Mucosa of stomach (tissue), 1 donor: ENCODE data around the gene CEP112.

Source experiments
- H3K27me3 ChIP-seq: one replicate; pipeline ENCODE4 v1.7.0; 2013; ENCODE audit warnings: mild to moderate bottlenecking, low read length; ENCODE audit not compliant: control insufficient read depth, insufficient read depth
- H3K36me3 ChIP-seq: one replicate; pipeline ENCODE4 v1.7.0; 2013; ENCODE audit warnings: low read length; ENCODE audit not compliant: control insufficient read depth, insufficient read depth
- H3K4me1 ChIP-seq: one replicate; pipeline ENCODE4 v1.7.0; 2013; ENCODE audit warnings: mild to moderate bottlenecking, low read length; ENCODE audit not compliant: control insufficient read depth, insufficient read depth
- H3K4me3 ChIP-seq: one replicate; pipeline ENCODE4 v1.7.0; 2013; ENCODE audit warnings: low read length
- H3K9ac ChIP-seq: one replicate; pipeline ENCODE4 v1.7.0; 2013; ENCODE audit warnings: mild to moderate bottlenecking, low read length, moderate library complexity
- H3K9me3 ChIP-seq: one replicate; pipeline ENCODE4 v1.7.0; 2013; ENCODE audit warnings: mild to moderate bottlenecking, low read length, moderate library complexity; ENCODE audit not compliant: control insufficient read depth
- donor health status: Pancreatic carcinoma.

The CEP112 gene

DNA sequence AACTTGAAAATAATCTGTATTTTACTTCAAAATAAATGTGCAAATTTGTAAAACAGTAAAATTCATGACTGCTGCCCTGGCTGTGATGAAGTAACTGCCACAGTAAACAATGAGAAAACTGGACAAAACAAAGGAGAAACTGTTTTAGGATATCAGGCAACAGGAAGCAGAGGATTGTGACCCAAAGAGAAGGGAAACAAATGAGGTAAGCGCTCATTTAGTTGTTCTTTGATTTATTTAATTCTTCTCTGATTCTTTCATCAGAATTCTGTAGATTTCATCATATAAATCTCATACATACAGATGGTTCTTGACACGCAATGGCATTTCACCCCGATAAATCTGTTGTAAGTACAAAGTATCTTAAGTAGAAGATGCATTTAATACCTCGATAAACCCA is 432.4 kb downstream of the CEP112 start:
- no peaks in the 10 kb centered on the region for H3K27me3 ChIP-seq
- no peaks in the 10 kb centered on the region for H3K4me1 ChIP-seq

GRCh38 chr17:65756760-65757159 is 435.2 kb downstream of the CEP112 start:
- H3K9ac ChIP-seq: no peak overlapping the region
- H3K9me3 ChIP-seq: no peaks in the 10 kb centered on the region
- no peak overlapping the region for H3K4me3 ChIP-seq
- no peaks in the 10 kb centered on the region for H3K36me3 ChIP-seq
- H3K4me1 ChIP-seq: peaks cover 7% of the 10 kb centered on the region
- H3K27me3 ChIP-seq: no peaks in the 10 kb centered on the region

More for the DNA sequence above, 432.4 kb downstream of the CEP112 start:
- no peaks in the 10 kb centered on the region for H3K9me3 ChIP-seq
- no peak overlapping the region for H3K4me3 ChIP-seq
- H3K36me3 ChIP-seq: no peaks in the 10 kb centered on the region
- H3K9ac ChIP-seq: no peak overlapping the region

- H3K27me3 ChIP-seq: no peaks in the 10 kb centered on the region
- no peak overlapping the region for H3K4me3 ChIP-seq
- no peak overlapping the region for H3K9ac ChIP-seq
- no peaks in the 10 kb centered on the region for H3K9me3 ChIP-seq
- H3K36me3 ChIP-seq: no peaks in the 10 kb centered on the region
- peaks cover 13% of the 10 kb centered on the region for H3K4me1 ChIP-seq
Measured at GRCh38 chr17:65755799-65756198, 436.1 kb downstream of the CEP112 start.

DNA sequence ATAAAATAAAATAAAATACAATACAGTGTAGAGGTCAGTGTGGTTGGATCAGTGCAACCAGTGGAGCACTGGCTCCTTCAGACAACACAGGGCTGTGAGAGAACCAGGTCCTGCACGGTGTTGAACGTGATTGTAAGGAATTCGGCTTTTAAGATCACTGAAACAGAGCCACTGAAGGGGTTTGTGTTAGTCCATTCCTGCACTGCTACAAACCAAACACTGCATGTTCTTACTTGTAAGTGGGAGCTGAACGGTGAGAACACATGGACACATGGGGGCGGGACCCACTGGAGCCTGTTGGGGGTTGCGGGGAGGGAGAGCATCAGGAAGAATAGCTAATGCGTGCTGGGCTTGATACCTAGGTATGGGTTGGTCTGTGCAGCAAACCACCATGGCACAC is 437.3 kb downstream of the CEP112 start:
- Histone ChIP-seq H3K9me3 (no peaks in the 10 kb centered on the region), H3K27me3 (no peaks in the 10 kb centered on the region), H3K4me3 (no peak overlapping the region), H3K36me3 (no peaks in the 10 kb centered on the region), H3K9ac (no peak overlapping the region), H3K4me1 (peaks cover 20% of the 10 kb centered on the region)

GRCh38 chr17:65754081-65754480 is 437.9 kb downstream of the CEP112 start:
- Histone ChIP-seq H3K4me1 (peaks cover 20% of the 10 kb centered on the region), H3K4me3 (no peak overlapping the region), H3K9me3 (no peaks in the 10 kb centered on the region), H3K27me3 (no peaks in the 10 kb centered on the region), H3K9ac (no peak overlapping the region), H3K36me3 (no peaks in the 10 kb centered on the region)

DNA sequence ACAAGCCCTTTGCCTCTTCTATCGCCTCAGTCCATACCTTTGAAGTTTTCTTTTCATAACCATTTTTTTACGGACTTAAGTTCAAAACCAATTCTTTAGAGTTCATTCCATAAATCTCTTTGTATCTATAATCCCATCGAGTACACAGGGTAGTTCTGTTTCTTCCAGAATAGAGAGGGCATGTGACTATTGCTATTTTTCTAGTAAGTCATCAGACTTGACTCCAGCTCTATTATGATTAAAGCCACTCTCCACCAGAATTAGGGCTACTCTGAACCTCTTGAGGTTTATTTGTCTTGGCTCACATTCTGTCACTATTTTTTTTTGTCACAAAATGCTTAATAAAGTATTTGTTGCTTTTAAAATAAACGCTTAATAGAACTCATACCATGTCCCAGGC is 438.6 kb downstream of the CEP112 start:
- H3K9me3 ChIP-seq: no peaks in the 10 kb centered on the region
- H3K27me3 ChIP-seq: no peaks in the 10 kb centered on the region
- H3K4me1 ChIP-seq: peaks cover 20% of the 10 kb centered on the region
- H3K36me3 ChIP-seq: no peaks in the 10 kb centered on the region
- H3K4me3 ChIP-seq: no peak overlapping the region
- no peak overlapping the region for H3K9ac ChIP-seq

- no peaks in the 10 kb centered on the region for H3K9me3 ChIP-seq
- no peak overlapping the region for H3K9ac ChIP-seq
- no peaks in the 10 kb centered on the region for H3K36me3 ChIP-seq
- H3K4me1 ChIP-seq: peaks cover 20% of the 10 kb centered on the region
- H3K4me3 ChIP-seq: no peak overlapping the region
- H3K27me3 ChIP-seq: no peaks in the 10 kb centered on the region
Measured at GRCh38 chr17:65751263-65751662, 440.7 kb downstream of the CEP112 start.

DNA sequence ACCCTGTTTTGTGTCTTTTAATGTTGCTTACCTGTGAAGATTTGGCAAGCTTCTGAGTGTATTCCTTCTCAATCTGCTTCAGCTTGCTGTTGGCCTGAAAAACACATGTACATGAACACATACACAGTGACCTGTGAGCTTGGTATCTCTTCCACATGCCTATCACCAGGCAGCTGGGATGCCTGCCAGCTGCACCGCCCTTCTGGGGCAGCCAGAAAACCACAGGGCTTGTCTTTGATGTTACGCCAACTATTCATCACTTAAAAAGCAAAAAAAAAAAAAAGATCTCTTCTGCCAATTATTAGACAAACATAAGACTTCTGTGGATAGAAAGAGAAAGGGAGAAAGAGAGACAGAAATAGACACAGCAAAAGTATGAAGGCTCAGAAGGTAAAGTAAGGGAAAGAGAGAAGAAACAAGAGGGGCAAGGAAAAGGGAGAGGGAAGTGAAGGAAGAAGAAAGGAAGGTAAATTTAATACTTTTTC is 441.3 kb downstream of the CEP112 start:
- peaks cover 20% of the 10 kb centered on the region for H3K4me1 ChIP-seq
- H3K4me3 ChIP-seq: no peak overlapping the region
- H3K9ac ChIP-seq: no peak overlapping the region
- H3K36me3 ChIP-seq: no peaks in the 10 kb centered on the region
- H3K27me3 ChIP-seq: no peaks in the 10 kb centered on the region
- H3K9me3 ChIP-seq: no peaks in the 10 kb centered on the region

GRCh38 chr17:65750166-65750565 is 441.8 kb downstream of the CEP112 start:
- no peak overlapping the region for H3K9ac ChIP-seq
- no peaks in the 10 kb centered on the region for H3K27me3 ChIP-seq
- no peaks in the 10 kb centered on the region for H3K9me3 ChIP-seq
- peaks cover 20% of the 10 kb centered on the region for H3K4me1 ChIP-seq
- H3K36me3 ChIP-seq: no peaks in the 10 kb centered on the region
- H3K4me3 ChIP-seq: no peak overlapping the region

- H3K36me3 ChIP-seq: no peaks in the 10 kb centered on the region
Measured at GRCh38 chr17:65749479-65749878, 442.5 kb downstream of the CEP112 start.

GRCh38 chr17:65745241-65745640 is 446.7 kb downstream of the CEP112 start:
- no peaks in the 10 kb centered on the region for H3K36me3 ChIP-seq
- H3K9ac ChIP-seq: no peak overlapping the region
- no peaks in the 10 kb centered on the region for H3K9me3 ChIP-seq
- H3K27me3 ChIP-seq: no peaks in the 10 kb centered on the region
- H3K4me1 ChIP-seq: peaks cover under 1% of the 10 kb centered on the region
- no peak overlapping the region for H3K4me3 ChIP-seq

More at GRCh38 chr17:65749479-65749878, 442.5 kb downstream of the CEP112 start:
- Histone ChIP-seq H3K4me3 (no peak overlapping the region), H3K9ac (no peak overlapping the region), H3K4me1 (peaks cover 20% of the 10 kb centered on the region), H3K9me3 (no peaks in the 10 kb centered on the region), H3K27me3 (no peaks in the 10 kb centered on the region)

DNA sequence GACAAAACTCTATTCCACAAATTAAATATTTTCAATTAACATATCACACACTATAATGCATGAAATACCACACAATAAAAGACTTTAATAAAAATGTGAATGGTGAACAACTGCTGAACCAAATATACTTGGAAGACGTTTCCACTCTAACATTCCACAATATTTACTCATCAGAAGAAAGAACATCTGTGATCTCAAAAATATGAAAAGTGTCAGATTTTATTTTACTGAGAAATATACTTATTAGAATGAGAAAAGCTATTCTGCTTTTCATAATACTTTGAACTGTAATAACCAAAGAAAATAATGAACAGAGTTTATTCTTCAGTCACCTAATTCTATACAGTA is 448.7 kb downstream of the CEP112 start:
- Histone ChIP-seq H3K27me3 (no peaks in the 10 kb centered on the region), H3K36me3 (no peaks in the 10 kb centered on the region), H3K9ac (no peak overlapping the region), H3K4me3 (no peak overlapping the region), H3K9me3 (no peaks in the 10 kb centered on the region), H3K4me1 (no peaks in the 10 kb centered on the region)
